ENCODE data around the gene FAM13A.

Gene FAM13A

GRCh38 chr4:88745175-88745574 lies 311.8 kb downstream of the FAM13A start:
- DNase-seq (ENCODE audit: low read depth): no peak

GRCh38 chr4:88744609-88745008 lies 312.4 kb downstream of the FAM13A start:
- no peak for DNase-seq (ENCODE audit: low read depth)

GRCh38 chr4:88743696-88744095 lies 313.3 kb downstream of the FAM13A start:
- DNase-seq (ENCODE audit: low read depth): no peak

- DNase-seq (ENCODE audit: low read depth): no peak
Observed at GRCh38 chr4:88742561-88742960, 314.4 kb downstream of the FAM13A start.

GRCh38 chr4:88738180-88738579 lies 318.8 kb downstream of the FAM13A start:
- DNase-seq (ENCODE audit: low read depth): no peak

GRCh38 chr4:88737307-88737941 lies 319.6 kb downstream of the FAM13A start:
- DNase-seq (ENCODE audit: low read depth): no peak

- DNase-seq (ENCODE audit: low read depth): no peak
Observed at GRCh38 chr4:88736264-88736663, 320.7 kb downstream of the FAM13A start.

- DNase-seq (ENCODE audit: low read depth): no peak
Observed at GRCh38 chr4:88735564-88735963, 321.4 kb downstream of the FAM13A start.

- DNase-seq (ENCODE audit: low read depth): no peak
Observed at GRCh38 chr4:88734403-88734949, 322.5 kb downstream of the FAM13A start.

GRCh38 chr4:88732714-88733368 lies 324.1 kb downstream of the FAM13A start:
- DNase-seq (ENCODE audit: low read depth): no peak

GRCh38 chr4:88731381-88731780 lies 325.6 kb downstream of the FAM13A start:
- no peak for DNase-seq (ENCODE audit: low read depth)

GRCh38 chr4:88730811-88731210 lies 326.2 kb downstream of the FAM13A start:
- no peak for DNase-seq (ENCODE audit: low read depth)

- no peak for DNase-seq (ENCODE audit: low read depth)
Observed at GRCh38 chr4:88729146-88729760, 327.7 kb downstream of the FAM13A start.

GRCh38 chr4:88728146-88728545 lies 328.8 kb downstream of the FAM13A start:
- DNase-seq (ENCODE audit: low read depth): no peak

GRCh38 chr4:88725986-88726385 lies 331.0 kb downstream of the FAM13A start:
- DNase-seq (ENCODE audit: low read depth): no peak

- no peak for DNase-seq (ENCODE audit: low read depth)
Observed at GRCh38 chr4:88725143-88725542, 331.8 kb downstream of the FAM13A start.

GRCh38 chr4:88724406-88724805 lies 332.6 kb downstream of the FAM13A start:
- no peak for DNase-seq (ENCODE audit: low read depth)

- no peak for DNase-seq (ENCODE audit: low read depth)
Observed at GRCh38 chr4:88722828-88723227, 334.2 kb downstream of the FAM13A start.

GRCh38 chr4:88722276-88722780 lies 334.7 kb downstream of the FAM13A start:
- DNase-seq (ENCODE audit: low read depth): no peak

- no peak for DNase-seq (ENCODE audit: low read depth)
Observed at GRCh38 chr4:88720451-88721428, 336.2 kb downstream of the FAM13A start.

- no peak for DNase-seq (ENCODE audit: low read depth)
Observed at GRCh38 chr4:88719381-88719780, 337.6 kb downstream of the FAM13A start.

GRCh38 chr4:88718098-88718497 lies 338.9 kb downstream of the FAM13A start:
- DNase-seq (ENCODE audit: low read depth): no peak
